B cell (primary cell): ENCODE data around the gene APOO.

Experiments used
- EZH2 ChIP-seq: IDR thresholded peaks from 2 replicates; pipeline ENCODE4 v1.6.1; 2012; ENCODE audit warnings: borderline replicate concordance, low read depth, mild to moderate bottlenecking, moderate library complexity, low read length; ENCODE audit not compliant: insufficient read depth, poor library complexity, severe bottlenecking
- TF ChIP-seq, protein P1 (sequence below): fragments of 200-600 bp; IDR thresholded peaks from one replicate; pipeline ENCODE4 v1.8.0; 2022; ENCODE audit warnings: antibody characterized with exemption, mild to moderate bottlenecking

DNA sequence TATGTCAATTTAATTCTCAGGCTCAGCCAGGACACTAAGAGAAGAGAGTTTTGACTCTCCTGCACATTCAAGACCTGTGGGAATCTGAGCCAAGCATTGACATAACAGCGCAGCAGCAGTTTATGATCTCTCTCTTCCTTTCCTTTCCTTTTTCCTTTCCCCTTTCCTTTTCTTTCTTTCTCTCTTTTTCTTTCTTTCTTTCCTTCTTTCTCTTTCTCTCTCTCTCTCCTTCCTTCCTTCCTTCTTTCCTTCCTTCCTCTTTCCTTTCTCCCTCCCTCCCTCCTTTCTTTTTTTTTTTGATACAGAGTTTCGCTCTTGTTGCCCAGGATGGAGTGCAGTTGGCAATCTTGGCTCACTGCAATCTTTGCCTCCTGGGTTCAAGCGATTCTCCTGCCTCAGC, 103.2 kb downstream of the APOO start:
- TF ChIP-seq, protein P1, sequence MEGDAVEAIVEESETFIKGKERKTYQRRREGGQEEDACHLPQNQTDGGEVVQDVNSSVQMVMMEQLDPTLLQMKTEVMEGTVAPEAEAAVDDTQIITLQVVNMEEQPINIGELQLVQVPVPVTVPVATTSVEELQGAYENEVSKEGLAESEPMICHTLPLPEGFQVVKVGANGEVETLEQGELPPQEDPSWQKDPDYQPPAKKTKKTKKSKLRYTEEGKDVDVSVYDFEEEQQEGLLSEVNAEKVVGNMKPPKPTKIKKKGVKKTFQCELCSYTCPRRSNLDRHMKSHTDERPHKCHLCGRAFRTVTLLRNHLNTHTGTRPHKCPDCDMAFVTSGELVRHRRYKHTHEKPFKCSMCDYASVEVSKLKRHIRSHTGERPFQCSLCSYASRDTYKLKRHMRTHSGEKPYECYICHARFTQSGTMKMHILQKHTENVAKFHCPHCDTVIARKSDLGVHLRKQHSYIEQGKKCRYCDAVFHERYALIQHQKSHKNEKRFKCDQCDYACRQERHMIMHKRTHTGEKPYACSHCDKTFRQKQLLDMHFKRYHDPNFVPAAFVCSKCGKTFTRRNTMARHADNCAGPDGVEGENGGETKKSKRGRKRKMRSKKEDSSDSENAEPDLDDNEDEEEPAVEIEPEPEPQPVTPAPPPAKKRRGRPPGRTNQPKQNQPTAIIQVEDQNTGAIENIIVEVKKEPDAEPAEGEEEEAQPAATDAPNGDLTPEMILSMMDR, result no peak
- TF ChIP-seq EZH2, result no peak
